ENCODE data around the gene AEBP2.

- TF ChIP-seq, protein P1, sequence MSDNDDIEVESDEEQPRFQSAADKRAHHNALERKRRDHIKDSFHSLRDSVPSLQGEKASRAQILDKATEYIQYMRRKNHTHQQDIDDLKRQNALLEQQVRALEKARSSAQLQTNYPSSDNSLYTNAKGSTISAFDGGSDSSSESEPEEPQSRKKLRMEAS (IDR thresholded peaks at IDR 0.05), result no peak
- TF ChIP-seq CTCF (IDR thresholded peaks at IDR 0.05; ENCODE audit: control extremely low read depth in 1 of 3, insufficient read depth in 1 of 3, low read depth in 1 of 3, low read length in 3 of 3), result no peak
- TF ChIP-seq EP300 (IDR thresholded peaks at IDR 0.05; ENCODE audit: borderline replicate concordance in 1 of 2, low read depth in 2 of 2, low read length in 2 of 2), result no peak
- TF ChIP-seq YY1 (IDR thresholded peaks at IDR 0.05; ENCODE audit: low read depth, low read length), result no peak
- no peak for TF ChIP-seq SP1 (IDR thresholded peaks at IDR 0.05; ENCODE audit: low read depth, low read length)
- no peak for TF ChIP-seq EZH2 (IDR thresholded peaks at IDR 0.05; ENCODE audit: low read depth, low read length, severe bottlenecking)
- TF ChIP-seq POLR2A (IDR thresholded peaks at IDR 0.05; ENCODE audit: control extremely low read depth in 1 of 2, low read depth in 2 of 2, low read length in 2 of 2), result no peak
- TF ChIP-seq POLR2AphosphoS5 (IDR thresholded peaks at IDR 0.05; ENCODE audit: low read depth, low read length), result no peak
- no peak for TF ChIP-seq JUND (IDR thresholded peaks at IDR 0.05; ENCODE audit: low read length)
- TF ChIP-seq CTBP2 (IDR thresholded peaks at IDR 0.05; ENCODE audit: borderline replicate concordance, insufficient read depth, insufficient read length, low read length), result no peak
- TF ChIP-seq HDAC6 (IDR thresholded peaks at IDR 0.05; ENCODE audit: low read depth, low read length), result no peak
- no peak for TF ChIP-seq USF2 (IDR thresholded peaks at IDR 0.05; ENCODE audit: low read length)
These were observed 49.9 kb downstream of the AEBP2 start for GRCh38 chr12:19489168-19489567.

Data from H1 (cell line).